Coronary artery (tissue), 2 donors: Measurements from ENCODE around the gene NTN4.

Experiments used
- DNase-seq: peaks from one replicate; pipeline ENCODE4 v3.0.0-alpha.2; 2017; ENCODE audit warnings: low spot score
- H3K27ac ChIP-seq, 2 donors: fragments of 200-600 bp; sonication (generic); one replicate each; pipeline ENCODE4 v1.5.1; 2016 to 2019
- H3K4me3 ChIP-seq: fragments of 200-600 bp; sonication (generic); 2 replicates; pipeline ENCODE4 v1.5.1; 2016; ENCODE audit warnings: mild to moderate bottlenecking, moderate library complexity
- TF ChIP-seq, protein P1 (sequence below): fragments of 200-600 bp; sonication (generic); IDR thresholded peaks from one replicate; pipeline ENCODE4 v1.5.1; 2019; ENCODE audit warnings: antibody characterized with exemption

NTN4 gene

GRCh38 chr12:95733141-95733825 lies 57.3 kb downstream of the NTN4 start:
- Histone ChIP-seq H3K4me3 (no peak overlapping the region), H3K27ac (peak overlapping the region; percentile 40 to 75)
- DNase-seq = no peak
- TF ChIP-seq, protein P1, sequence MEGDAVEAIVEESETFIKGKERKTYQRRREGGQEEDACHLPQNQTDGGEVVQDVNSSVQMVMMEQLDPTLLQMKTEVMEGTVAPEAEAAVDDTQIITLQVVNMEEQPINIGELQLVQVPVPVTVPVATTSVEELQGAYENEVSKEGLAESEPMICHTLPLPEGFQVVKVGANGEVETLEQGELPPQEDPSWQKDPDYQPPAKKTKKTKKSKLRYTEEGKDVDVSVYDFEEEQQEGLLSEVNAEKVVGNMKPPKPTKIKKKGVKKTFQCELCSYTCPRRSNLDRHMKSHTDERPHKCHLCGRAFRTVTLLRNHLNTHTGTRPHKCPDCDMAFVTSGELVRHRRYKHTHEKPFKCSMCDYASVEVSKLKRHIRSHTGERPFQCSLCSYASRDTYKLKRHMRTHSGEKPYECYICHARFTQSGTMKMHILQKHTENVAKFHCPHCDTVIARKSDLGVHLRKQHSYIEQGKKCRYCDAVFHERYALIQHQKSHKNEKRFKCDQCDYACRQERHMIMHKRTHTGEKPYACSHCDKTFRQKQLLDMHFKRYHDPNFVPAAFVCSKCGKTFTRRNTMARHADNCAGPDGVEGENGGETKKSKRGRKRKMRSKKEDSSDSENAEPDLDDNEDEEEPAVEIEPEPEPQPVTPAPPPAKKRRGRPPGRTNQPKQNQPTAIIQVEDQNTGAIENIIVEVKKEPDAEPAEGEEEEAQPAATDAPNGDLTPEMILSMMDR = no peak

GRCh38 chr12:95731519-95731958 lies 59.0 kb downstream of the NTN4 start:
- peak overlapping the region in 1 of 2 donors; percentile 27 for H3K27ac ChIP-seq
- no peak for DNase-seq
- TF ChIP-seq, protein P1 = no peak
- H3K4me3 ChIP-seq = no peak overlapping the region

DNA sequence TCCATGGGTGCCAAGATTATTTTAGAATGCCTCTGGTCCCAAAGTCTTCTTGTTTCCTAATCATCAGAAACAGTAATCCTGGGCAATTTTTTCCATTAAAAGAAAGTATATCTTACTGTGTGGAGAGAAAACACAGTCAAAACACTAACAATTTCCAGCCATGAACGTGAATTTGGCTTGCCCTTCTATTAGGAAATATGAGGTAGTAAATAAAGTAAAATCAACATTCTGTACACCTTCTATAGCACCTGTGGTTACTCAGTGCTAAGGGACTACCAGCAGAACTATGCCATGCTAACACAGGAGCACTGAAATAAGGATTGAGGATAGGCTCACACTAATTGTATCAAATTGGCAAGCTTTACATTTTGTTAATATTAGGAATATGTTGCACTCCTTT lies 60.1 kb downstream of the NTN4 start:
- H3K4me3 ChIP-seq = no peak overlapping the region
- no peak for DNase-seq
- TF ChIP-seq, protein P1 = no peak
- peak overlapping the region in 1 of 2 donors; percentile 24 for H3K27ac ChIP-seq

DNA sequence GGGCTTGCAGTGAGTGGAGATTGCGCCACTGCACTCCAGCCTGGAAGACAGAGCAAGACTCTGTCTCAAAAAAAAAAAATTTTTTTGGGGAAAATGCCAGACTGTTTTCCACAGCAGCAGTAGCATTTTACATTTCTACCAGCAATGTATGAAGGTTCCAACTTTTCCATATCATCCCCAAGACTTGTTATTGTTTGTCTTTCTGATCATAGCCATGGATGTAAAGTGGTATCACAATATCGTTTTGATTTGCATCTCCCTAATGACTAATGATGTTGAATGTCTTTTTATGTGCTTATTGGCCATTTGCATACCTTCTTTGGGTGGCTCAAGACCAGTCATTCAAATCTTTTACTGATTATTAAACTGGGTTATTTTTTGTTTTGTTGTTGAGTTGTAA lies 63.7 kb downstream of the NTN4 start:
- DNase-seq = no peak
- TF ChIP-seq, protein P1 = no peak
- Histone ChIP-seq H3K4me3 (no peak overlapping the region), H3K27ac (no peak overlapping the region)

GRCh38 chr12:95724767-95725166 lies 65.8 kb downstream of the NTN4 start:
- H3K27ac ChIP-seq = no peak overlapping the region
- H3K4me3 ChIP-seq = no peak overlapping the region
- no peak for DNase-seq
- TF ChIP-seq, protein P1 = no peak

DNA sequence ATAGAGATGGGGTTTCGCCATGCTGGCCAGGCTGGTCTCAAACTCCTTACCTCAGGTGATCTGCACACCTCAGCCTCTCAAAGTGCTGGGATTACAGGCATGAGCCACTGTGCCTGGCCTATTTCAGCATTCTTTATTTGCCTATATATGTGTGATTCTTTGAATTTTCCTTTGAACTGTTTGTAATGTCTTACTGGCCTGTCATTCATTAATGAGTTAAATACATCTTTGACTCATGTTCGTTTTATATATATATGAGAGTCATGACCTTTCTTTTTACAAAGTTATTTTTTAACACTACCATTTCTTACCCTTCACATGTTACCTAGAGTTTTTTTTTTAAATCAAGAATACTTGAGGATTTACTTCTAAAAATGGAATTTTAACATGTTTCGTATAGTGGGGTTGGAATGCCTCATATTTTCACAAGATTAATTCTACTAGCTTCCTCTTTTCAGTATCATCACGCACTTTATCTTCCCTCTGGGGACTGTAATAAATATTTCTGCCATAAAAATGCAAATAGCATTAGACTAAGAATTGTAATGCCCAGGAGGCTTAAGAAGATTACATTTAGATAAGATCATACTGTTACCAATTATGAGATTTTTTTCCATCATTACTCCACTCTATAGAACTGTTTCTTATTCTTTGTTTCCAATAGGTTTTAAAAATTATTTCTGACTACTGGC lies 66.7 kb downstream of the NTN4 start:
- TF ChIP-seq, protein P1 = no peak
- H3K27ac ChIP-seq = no peak overlapping the region
- DNase-seq = no peak
- H3K4me3 ChIP-seq = no peak overlapping the region

DNA sequence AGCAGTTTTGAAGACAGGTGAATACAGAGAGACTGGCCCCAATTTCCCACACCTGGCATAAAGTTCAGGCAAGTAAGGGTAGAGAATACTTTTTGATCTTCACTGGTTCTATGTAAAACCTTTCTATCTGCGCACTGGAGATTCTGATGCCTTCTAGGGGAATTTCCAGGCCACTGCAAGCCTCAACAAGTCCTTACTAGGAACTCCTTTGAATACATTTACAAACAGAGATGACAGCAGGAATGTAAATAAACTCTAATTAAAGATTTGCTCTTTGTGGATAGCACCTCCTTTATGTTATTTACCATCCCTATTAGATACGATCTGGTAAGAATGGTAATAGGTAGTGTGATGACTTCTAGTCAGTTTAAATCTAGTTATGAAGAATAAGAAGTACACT lies 69.2 kb downstream of the NTN4 start:
- Histone ChIP-seq H3K27ac (no peak overlapping the region), H3K4me3 (no peak overlapping the region)
- DNase-seq = no peak
- TF ChIP-seq, protein P1 = no peak
